ENCODE results near the gene ANKH.
"Not testable (repeated sequence)": the region's sequence is repeated elsewhere in the genome, so short reads cannot be mapped to it uniquely, and the experiment has no call there.

The ANKH gene

DNA sequence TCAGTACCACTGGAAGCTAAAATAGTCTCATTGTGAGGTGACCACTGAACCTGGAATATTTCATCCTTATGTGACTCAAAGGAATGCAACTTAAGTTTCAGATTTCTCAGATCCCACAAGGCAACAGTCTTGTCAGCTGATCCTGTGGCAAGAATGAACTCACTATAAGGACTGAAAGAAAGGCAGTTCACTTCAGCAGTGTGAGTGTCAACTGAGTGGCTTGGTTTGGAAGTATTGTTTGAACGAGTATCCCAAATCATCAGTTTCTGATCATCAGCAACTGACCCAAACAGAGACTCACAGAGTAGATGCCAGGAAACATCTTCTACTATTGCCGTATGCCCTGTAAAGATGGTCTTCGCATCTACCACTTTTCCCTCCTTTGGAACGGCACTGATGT is 74.2 kb downstream of the ANKH start:
- H3K9me3 ChIP-seq (ENCODE audit: control insufficient read depth, insufficient read depth, low read length); H3K36me3 ChIP-seq (ENCODE audit: control insufficient read depth, insufficient read depth, low read length); H3K4me3 ChIP-seq (ENCODE audit: low read length); H3K27me3 ChIP-seq (ENCODE audit: control insufficient read depth, insufficient read depth, low read length); DNase-seq (ENCODE audit: low read depth, low spot score); H3K27ac ChIP-seq (ENCODE audit: low read length); H3K4me1 ChIP-seq (ENCODE audit: control insufficient read depth, insufficient read depth, low read length): not testable (repeated sequence)
- WGBS (ENCODE audit: insufficient coverage, insufficient read length): no CpG with 5 or more reads among the region's 4 CpGs

DNA sequence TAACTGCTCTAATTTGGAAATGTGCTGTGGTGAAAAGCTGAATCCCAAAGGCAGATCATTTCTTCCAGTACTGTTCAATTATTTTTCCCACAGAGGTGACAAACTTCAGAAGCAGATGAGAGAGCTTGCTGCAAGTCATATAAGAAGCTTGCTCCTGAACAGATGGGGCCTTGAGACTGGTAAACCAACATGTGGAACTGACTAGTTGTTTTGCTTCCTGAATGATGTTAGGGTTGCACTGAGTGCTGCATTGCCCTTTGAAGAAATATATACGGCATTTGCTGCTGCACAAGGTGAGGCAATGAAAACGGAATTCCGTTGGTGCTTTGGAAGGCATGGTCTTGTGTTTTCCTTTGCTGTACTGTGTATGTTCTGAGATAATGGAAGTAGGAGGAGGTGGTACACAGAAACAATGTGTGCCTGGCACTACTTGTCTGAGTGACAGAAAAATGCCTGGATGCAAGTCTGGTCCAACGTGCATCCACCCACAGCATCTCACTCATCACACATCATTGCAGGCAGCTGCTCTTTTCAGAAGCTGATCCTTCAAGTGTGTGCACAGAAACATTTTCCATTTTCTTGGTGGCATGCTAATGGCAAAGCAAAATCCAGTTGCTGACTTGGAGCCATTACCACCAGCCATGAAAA is 76.9 kb downstream of the ANKH start:
- no peak for DNase-seq (ENCODE audit: low read depth, low spot score)
- no peaks in the 10 kb centered on the region for H3K4me1 ChIP-seq (ENCODE audit: control insufficient read depth, insufficient read depth, low read length)
- no peaks in the 10 kb centered on the region for H3K36me3 ChIP-seq (ENCODE audit: control insufficient read depth, insufficient read depth, low read length)
- H3K27ac ChIP-seq (ENCODE audit: low read length): no peak overlapping the region
- no peak overlapping the region for H3K4me3 ChIP-seq (ENCODE audit: low read length)
- H3K9me3 ChIP-seq (ENCODE audit: control insufficient read depth, insufficient read depth, low read length): no peaks in the 10 kb centered on the region; the same call in 1 of the 2 replicates
- WGBS (ENCODE audit: insufficient coverage, insufficient read length): no CpG with 5 or more reads among the region's 4 CpGs
- no peaks in the 10 kb centered on the region for H3K27me3 ChIP-seq (ENCODE audit: control insufficient read depth, insufficient read depth, low read length)

DNA sequence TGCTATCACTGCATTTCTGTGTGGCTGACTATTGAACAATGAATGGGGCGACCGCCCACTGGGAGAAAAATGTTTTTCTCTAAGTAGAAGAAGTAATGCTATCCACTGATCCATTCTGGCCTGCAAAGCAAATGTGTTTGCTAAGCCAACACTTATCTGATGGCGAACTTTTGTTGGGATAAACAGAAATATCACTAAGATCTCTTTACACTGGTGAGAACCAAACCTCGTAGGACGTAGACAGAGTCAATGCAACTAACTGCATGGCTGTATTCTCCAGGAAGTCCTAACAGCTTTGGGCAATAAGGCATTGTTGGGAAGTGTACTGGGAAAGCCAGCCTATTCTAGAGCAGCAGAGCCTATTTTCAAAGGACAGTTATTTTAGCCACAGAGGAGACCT is 77.7 kb downstream of the ANKH start:
- Histone ChIP-seq H3K27ac (ENCODE audit: low read length) (no peak overlapping the region), H3K4me3 (ENCODE audit: low read length) (no peak overlapping the region), H3K27me3 (ENCODE audit: control insufficient read depth, insufficient read depth, low read length) (no peaks in the 10 kb centered on the region), H3K4me1 (ENCODE audit: control insufficient read depth, insufficient read depth, low read length) (no peaks in the 10 kb centered on the region), H3K36me3 (ENCODE audit: control insufficient read depth, insufficient read depth, low read length) (no peaks in the 10 kb centered on the region), H3K9me3 (ENCODE audit: control insufficient read depth, insufficient read depth, low read length) (no peaks in the 10 kb centered on the region)
- no peak for DNase-seq (ENCODE audit: low read depth, low spot score)
- no CpG with 5 or more reads among the region's 5 CpGs for WGBS (ENCODE audit: insufficient coverage, insufficient read length)

DNA sequence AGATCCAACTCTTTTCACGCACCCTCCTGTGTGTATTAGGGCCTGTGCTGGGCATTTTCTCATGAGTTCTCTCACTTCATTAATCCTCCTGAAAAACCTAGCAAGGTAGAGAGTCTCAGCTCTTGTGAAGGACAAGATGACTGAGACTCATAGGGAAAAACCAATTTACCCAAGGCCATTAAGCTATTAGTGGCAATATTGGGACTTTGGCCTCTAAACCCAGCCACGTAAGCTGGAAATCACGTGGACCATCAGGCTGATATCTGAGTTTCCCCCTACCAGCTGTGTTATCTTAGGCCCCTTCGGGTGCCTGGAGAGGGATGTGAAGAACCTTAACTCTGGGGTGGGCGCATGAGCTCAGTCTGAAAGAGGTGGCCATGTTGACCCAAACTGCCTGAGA is 80.7 kb downstream of the ANKH start:
- no peak overlapping the region for H3K4me3 ChIP-seq (ENCODE audit: low read length)
- no peaks in the 10 kb centered on the region for H3K9me3 ChIP-seq (ENCODE audit: control insufficient read depth, insufficient read depth, low read length)
- DNase-seq (ENCODE audit: low read depth, low spot score): no peak
- H3K36me3 ChIP-seq (ENCODE audit: control insufficient read depth, insufficient read depth, low read length): no peaks in the 10 kb centered on the region
- H3K4me1 ChIP-seq (ENCODE audit: control insufficient read depth, insufficient read depth, low read length): no peaks in the 10 kb centered on the region
- WGBS (ENCODE audit: insufficient coverage, insufficient read length): no CpG with 5 or more reads among the region's 5 CpGs
- no peaks in the 10 kb centered on the region for H3K27me3 ChIP-seq (ENCODE audit: control insufficient read depth, insufficient read depth, low read length)
- no peak overlapping the region for H3K27ac ChIP-seq (ENCODE audit: low read length)

DNA sequence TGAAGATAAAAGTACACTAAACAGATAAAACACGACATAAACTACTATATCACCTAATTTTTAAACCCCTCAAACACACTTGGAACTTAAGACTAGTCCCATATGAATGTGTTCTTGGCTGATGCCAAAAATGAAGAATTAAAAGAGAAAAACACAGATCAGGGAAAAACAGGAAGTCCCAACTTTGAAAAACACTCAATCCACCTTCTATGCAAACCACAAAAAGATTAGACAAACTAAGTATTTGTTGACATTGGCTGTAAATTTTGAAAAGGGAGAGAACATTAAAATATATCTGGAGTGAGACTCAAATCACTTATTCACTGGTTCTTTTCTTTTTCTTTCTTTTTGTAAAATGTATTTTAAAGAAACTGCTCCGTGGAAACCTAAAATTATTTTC is 81.4 kb downstream of the ANKH start:
- WGBS (ENCODE audit: insufficient coverage, insufficient read length): 100% methylated on average over 1 of the region's 2 CpGs
- H3K4me3 ChIP-seq (ENCODE audit: low read length): no peak overlapping the region

DNA sequence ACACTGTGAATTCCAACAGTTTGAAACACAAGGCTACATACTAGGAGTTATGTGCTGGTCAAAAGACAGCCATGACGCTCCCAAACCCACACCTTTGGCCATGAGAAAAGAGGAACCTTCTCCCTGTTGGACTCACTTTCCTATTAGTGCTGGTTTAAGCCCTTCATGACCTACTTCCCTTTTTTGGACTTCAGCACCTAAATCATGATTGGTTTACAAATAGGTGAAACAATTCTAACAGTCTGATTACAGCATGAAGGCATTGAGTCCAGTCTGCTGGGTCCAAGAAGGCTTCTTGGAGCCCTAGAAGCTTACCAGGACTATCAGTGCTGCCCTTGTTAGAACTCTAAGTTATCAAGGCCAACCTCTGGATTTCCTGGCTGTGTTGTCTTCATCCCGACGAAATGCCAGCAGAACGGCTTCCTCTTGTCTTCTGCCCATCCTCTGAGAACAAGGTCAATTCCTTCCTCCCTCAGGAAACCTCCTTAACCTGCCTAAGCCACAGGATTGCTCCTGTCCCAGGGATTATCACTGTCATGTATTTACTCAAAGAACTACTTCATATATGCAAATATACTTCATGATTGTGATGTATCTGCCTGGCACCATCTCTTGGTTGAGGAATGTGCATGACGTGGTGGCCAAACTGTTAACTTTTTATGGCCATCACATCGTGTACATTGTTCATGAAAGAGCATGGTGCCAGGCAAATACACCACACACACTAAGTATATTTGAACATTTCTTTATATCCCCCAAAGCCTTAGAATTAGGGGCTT is 83.6 kb downstream of the ANKH start:
- no CpG with 5 or more reads among the region's 6 CpGs for WGBS (ENCODE audit: insufficient coverage, insufficient read length)
- no peaks in the 10 kb centered on the region; the same call in 1 of the 2 replicates for H3K9me3 ChIP-seq (ENCODE audit: control insufficient read depth, insufficient read depth, low read length)
- no peaks in the 10 kb centered on the region for H3K36me3 ChIP-seq (ENCODE audit: control insufficient read depth, insufficient read depth, low read length)
- DNase-seq (ENCODE audit: low read depth, low spot score): no peak
- no peak overlapping the region for H3K4me3 ChIP-seq (ENCODE audit: low read length)
- H3K27me3 ChIP-seq (ENCODE audit: control insufficient read depth, insufficient read depth, low read length): no peaks in the 10 kb centered on the region
- H3K4me1 ChIP-seq (ENCODE audit: control insufficient read depth, insufficient read depth, low read length): no peaks in the 10 kb centered on the region
- no peak overlapping the region for H3K27ac ChIP-seq (ENCODE audit: low read length)

More for the DNA sequence above, 81.4 kb downstream of the ANKH start:
- H3K36me3 ChIP-seq (ENCODE audit: control insufficient read depth, insufficient read depth, low read length): no peaks in the 10 kb centered on the region
- no peaks in the 10 kb centered on the region for H3K27me3 ChIP-seq (ENCODE audit: control insufficient read depth, insufficient read depth, low read length)
- H3K9me3 ChIP-seq (ENCODE audit: control insufficient read depth, insufficient read depth, low read length): no peaks in the 10 kb centered on the region
- no peak for DNase-seq (ENCODE audit: low read depth, low spot score)
- H3K4me1 ChIP-seq (ENCODE audit: control insufficient read depth, insufficient read depth, low read length): no peaks in the 10 kb centered on the region
- no peak overlapping the region for H3K27ac ChIP-seq (ENCODE audit: low read length)

DNA sequence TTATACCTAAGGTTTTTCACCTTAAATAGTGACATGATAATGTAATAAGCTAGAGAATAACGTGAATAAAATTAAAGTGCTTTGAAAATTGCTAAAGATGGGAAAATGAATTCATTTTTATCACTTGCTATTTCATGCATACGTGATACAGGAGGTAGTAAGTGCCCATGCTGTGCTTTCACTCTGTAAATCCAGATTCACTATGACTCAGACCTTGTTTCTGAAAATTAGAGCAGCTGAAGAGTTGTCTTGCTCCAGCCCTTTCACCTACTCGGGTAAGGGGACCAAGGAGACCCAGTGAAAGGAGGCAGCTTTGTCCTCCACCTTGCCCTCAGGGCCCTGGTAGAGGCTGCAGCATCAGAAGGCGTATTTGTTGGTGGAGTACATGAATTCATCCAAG is 87.9 kb downstream of the ANKH start:
- DNase-seq (ENCODE audit: low read depth, low spot score): no peak
- Histone ChIP-seq H3K36me3 (ENCODE audit: control insufficient read depth, insufficient read depth, low read length) (no peaks in the 10 kb centered on the region), H3K9me3 (ENCODE audit: control insufficient read depth, insufficient read depth, low read length) (no peaks in the 10 kb centered on the region; the same call in 1 of the 2 replicates), H3K4me3 (ENCODE audit: low read length) (no peak overlapping the region), H3K27ac (ENCODE audit: low read length) (no peak overlapping the region), H3K4me1 (ENCODE audit: control insufficient read depth, insufficient read depth, low read length) (no peaks in the 10 kb centered on the region; the same call in 1 of the 2 replicates), H3K27me3 (ENCODE audit: control insufficient read depth, insufficient read depth, low read length) (no peaks in the 10 kb centered on the region)
- no CpG with 5 or more reads among the region's 4 CpGs for WGBS (ENCODE audit: insufficient coverage, insufficient read length)

DNA sequence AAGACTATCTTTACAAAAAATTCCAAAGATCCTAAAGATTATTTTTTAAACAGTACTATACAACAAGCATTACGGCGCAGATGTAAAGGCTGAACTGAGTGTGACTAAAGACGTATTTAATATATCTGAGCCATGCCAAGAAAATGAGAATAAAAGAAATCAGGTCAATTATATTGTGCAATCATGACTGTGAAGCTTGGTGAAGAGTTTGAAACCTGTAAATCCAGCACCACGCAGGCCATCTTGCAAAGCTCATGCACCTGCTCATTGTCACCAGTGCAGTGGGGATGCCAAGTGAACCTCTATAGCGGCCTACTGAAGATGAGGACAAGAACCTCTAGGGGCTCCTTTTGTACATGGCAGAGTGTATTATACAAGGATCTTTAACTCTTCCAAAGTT is 89.0 kb downstream of the ANKH start:
- Histone ChIP-seq H3K27ac (ENCODE audit: low read length) (no peak overlapping the region), H3K36me3 (ENCODE audit: control insufficient read depth, insufficient read depth, low read length) (no peaks in the 10 kb centered on the region), H3K4me3 (ENCODE audit: low read length) (no peak overlapping the region), H3K9me3 (ENCODE audit: control insufficient read depth, insufficient read depth, low read length) (no peaks in the 10 kb centered on the region; the same call in 1 of the 2 replicates), H3K27me3 (ENCODE audit: control insufficient read depth, insufficient read depth, low read length) (no peaks in the 10 kb centered on the region), H3K4me1 (ENCODE audit: control insufficient read depth, insufficient read depth, low read length) (peaks cover 1% of the 10 kb centered on the region)
- no peak for DNase-seq (ENCODE audit: low read depth, low spot score)
- WGBS (ENCODE audit: insufficient coverage, insufficient read length): no CpG with 5 or more reads among the region's 5 CpGs

DNA sequence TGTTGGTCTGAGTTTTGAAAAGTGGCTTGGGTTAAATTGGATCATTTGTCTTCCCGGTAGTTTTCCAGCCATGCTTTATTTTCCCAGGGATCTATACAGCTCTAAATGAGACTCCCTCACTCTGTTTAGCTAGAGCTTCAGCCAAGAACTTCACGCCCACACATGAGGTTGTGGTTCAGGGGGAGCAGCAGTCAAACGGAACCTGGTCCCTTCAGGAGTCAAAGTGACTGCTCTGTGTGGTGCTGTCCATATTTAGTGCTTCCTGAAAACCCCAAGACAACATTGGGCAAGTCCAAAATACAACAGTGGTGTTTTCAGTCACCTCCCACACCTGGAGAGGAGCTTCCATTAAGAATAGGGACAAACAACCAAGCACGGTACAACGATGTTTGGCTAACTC is 90.5 kb downstream of the ANKH start:
- no peaks in the 10 kb centered on the region; the same call in 1 of the 2 replicates for H3K9me3 ChIP-seq (ENCODE audit: control insufficient read depth, insufficient read depth, low read length)
- DNase-seq (ENCODE audit: low read depth, low spot score): no peak
- H3K4me3 ChIP-seq (ENCODE audit: low read length): no peak overlapping the region
- no peaks in the 10 kb centered on the region for H3K27me3 ChIP-seq (ENCODE audit: control insufficient read depth, insufficient read depth, low read length)
- peaks cover 1% of the 10 kb centered on the region for H3K4me1 ChIP-seq (ENCODE audit: control insufficient read depth, insufficient read depth, low read length)
- H3K36me3 ChIP-seq (ENCODE audit: control insufficient read depth, insufficient read depth, low read length): no peaks in the 10 kb centered on the region
- no peak overlapping the region for H3K27ac ChIP-seq (ENCODE audit: low read length)
- WGBS (ENCODE audit: insufficient coverage, insufficient read length): no CpG with 5 or more reads among the region's 5 CpGs

DNA sequence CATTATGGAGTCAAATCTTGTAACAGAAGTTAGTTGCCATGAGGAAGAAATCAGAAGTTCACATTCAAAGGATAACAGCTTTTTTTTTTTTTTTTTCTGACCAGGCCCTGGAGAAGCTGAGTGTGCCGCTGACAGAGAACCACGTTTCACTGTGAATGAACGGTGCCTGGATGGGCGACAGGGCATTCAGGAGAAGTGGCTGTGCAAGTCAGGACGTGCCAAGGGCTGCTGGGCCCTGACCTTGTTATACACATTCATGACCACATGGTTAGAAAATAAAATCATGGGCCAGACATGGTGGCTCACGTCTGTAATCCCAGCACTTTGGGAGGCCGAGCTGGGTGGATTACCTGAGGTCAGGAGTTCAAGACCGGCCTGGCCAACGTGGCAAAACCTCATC is 91.6 kb downstream of the ANKH start:
- no peaks in the 10 kb centered on the region for H3K36me3 ChIP-seq (ENCODE audit: control insufficient read depth, insufficient read depth, low read length)
- no peak overlapping the region for H3K4me3 ChIP-seq (ENCODE audit: low read length)
- H3K27me3 ChIP-seq (ENCODE audit: control insufficient read depth, insufficient read depth, low read length): no peaks in the 10 kb centered on the region
- H3K9me3 ChIP-seq (ENCODE audit: control insufficient read depth, insufficient read depth, low read length): no peaks in the 10 kb centered on the region; the same call in 1 of the 2 replicates
- no CpG with 5 or more reads among the region's 9 CpGs for WGBS (ENCODE audit: insufficient coverage, insufficient read length)
- no peak overlapping the region for H3K27ac ChIP-seq (ENCODE audit: low read length)
- no peak for DNase-seq (ENCODE audit: low read depth, low spot score)
- peaks cover 1% of the 10 kb centered on the region for H3K4me1 ChIP-seq (ENCODE audit: control insufficient read depth, insufficient read depth, low read length)

DNA sequence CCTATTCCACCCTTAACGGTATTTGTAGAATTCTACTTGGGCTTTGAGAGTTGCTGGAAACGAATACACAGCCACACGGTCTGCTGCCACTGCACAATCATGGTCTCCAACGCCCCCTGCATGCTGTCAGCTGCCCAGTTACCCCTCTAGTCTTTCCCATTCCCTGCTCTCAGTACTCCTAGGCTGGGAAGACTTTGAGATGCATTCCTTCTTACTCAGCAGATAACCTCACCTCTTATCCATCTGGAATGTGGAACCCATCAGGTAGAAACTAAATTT is 92.8 kb downstream of the ANKH start:
- H3K4me1 ChIP-seq (ENCODE audit: control insufficient read depth, insufficient read depth, low read length): peaks cover 1% of the 10 kb centered on the region
- WGBS (ENCODE audit: insufficient coverage, insufficient read length): no CpG with 5 or more reads among the region's 4 CpGs
- no peaks in the 10 kb centered on the region for H3K27me3 ChIP-seq (ENCODE audit: control insufficient read depth, insufficient read depth, low read length)
- no peaks in the 10 kb centered on the region for H3K9me3 ChIP-seq (ENCODE audit: control insufficient read depth, insufficient read depth, low read length)
- DNase-seq (ENCODE audit: low read depth, low spot score): no peak
- H3K27ac ChIP-seq (ENCODE audit: low read length): no peak overlapping the region
- H3K4me3 ChIP-seq (ENCODE audit: low read length): no peak overlapping the region
- no peaks in the 10 kb centered on the region for H3K36me3 ChIP-seq (ENCODE audit: control insufficient read depth, insufficient read depth, low read length)

All from iPS DF 6.9 (cell line).